ENCODE results near the gene HDAC7. TPM values are rescaled to one million over a fixed set of nuclear protein-coding genes. Genes with fewer than 3 reads are reported as not detected.

Gene HDAC7
- total and polyA plus RNA-seq, 4 donors = 49.3 to 119 (median 69.7) TPM

- Histone ChIP-seq H3K36me3 (ENCODE audit: control insufficient read depth in 4 of 4, insufficient read depth in 4 of 4, low read length in 4 of 4) (no peaks in the 10 kb centered on the region), H3K4me3 (peak overlapping the region; percentile 80), H3K27me3 (ENCODE audit: control insufficient read depth in 3 of 3, insufficient read depth in 3 of 3, low read length in 2 of 3) (peaks cover 0 to 6% (median 0%) of the 10 kb centered on the region in 3 donors), H3K9me3 (ENCODE audit: control insufficient read depth in 4 of 4, insufficient read depth in 3 of 4, low read length in 3 of 4) (no peaks in the 10 kb centered on the region), H3K9ac (ENCODE audit: insufficient read depth in 1 of 2, low read length in 2 of 2) (no peak overlapping the region), H3K27ac (ENCODE audit: low read depth in 1 of 2, low read length in 1 of 2) (peak overlapping the region in 1 of 2 donors; percentile 45), H3K4me1 (ENCODE audit: control insufficient read depth in 5 of 5, insufficient read depth in 5 of 5, low read length in 5 of 5) (peaks cover 0 to 40% (median 0%) of the 10 kb centered on the region in 5 donors)
- TF ChIP-seq CTCF (IDR thresholded peaks at IDR 0.05; ENCODE audit: control extremely low read depth, extremely low read depth) = no peak
- ATAC-seq (ENCODE audit: insufficient read depth, low FRiP score) (no peak), DNase-seq (no peak)
- WGBS, 2 donors = 52 to 54% methylated on average over 14 of the region's 14 CpGs
Observed at GRCh38 chr12:47773858-47774580, 45.7 kb downstream of the HDAC7 start.

GRCh38 chr12:47773062-47773857, 46.4 kb downstream of the HDAC7 start, which contains the start of gene SLC48A1:
Gene SLC48A1, plus strand, starts transcription at chr12:47773238. Its CDS starts 67 bp downstream, at chr12:47773305.
- WGBS, 2 donors = 0 to 1% methylated on average over 50 to 106 of the region's 106 CpGs
- H3K4me3 ChIP-seq = peak within 1 kb of the TSS; percentile 80
- peaks cover 0 to 39% (median 0%) of the 10 kb centered on the region in 5 donors for H3K4me1 ChIP-seq (ENCODE audit: control insufficient read depth in 5 of 5, insufficient read depth in 5 of 5, low read length in 5 of 5)
- peak within 1 kb of the TSS; percentile 81 to 86 for H3K27ac ChIP-seq (ENCODE audit: low read depth in 1 of 2, low read length in 1 of 2)
- H3K27me3 ChIP-seq (ENCODE audit: control insufficient read depth in 3 of 3, insufficient read depth in 3 of 3, low read length in 2 of 3) = peaks cover 0 to 6% (median 0%) of the 10 kb centered on the region in 3 donors
- ATAC-seq (ENCODE audit: insufficient read depth, low FRiP score) (peak; percentile 76), DNase-seq (peak; percentile 63 to 78 (median 75))
- no peaks in the 10 kb centered on the region for H3K9me3 ChIP-seq (ENCODE audit: control insufficient read depth in 4 of 4, insufficient read depth in 3 of 4, low read length in 3 of 4)
- peak within 1 kb of the TSS in 1 of 2 donors; percentile 51 for H3K9ac ChIP-seq (ENCODE audit: insufficient read depth in 1 of 2, low read length in 2 of 2)
- TF ChIP-seq CTCF (IDR thresholded peaks at IDR 0.05; ENCODE audit: control extremely low read depth, extremely low read depth) = no peak
- H3K36me3 ChIP-seq (ENCODE audit: control insufficient read depth in 4 of 4, insufficient read depth in 4 of 4, low read length in 4 of 4) = no peaks in the 10 kb centered on the region

- no peak for DNase-seq
- WGBS, 2 donors = 12 to 17% methylated on average over 17 of the region's 17 CpGs
- TF ChIP-seq CTCF (IDR thresholded peaks at IDR 0.05; ENCODE audit: control extremely low read depth, extremely low read depth) = no peak
- Histone ChIP-seq H3K4me3 (no peak overlapping the region), H3K27me3 (ENCODE audit: control insufficient read depth in 3 of 3, insufficient read depth in 3 of 3, low read length in 2 of 3) (peaks cover 0 to 6% (median 0%) of the 10 kb centered on the region in 3 donors), H3K36me3 (ENCODE audit: control insufficient read depth in 4 of 4, insufficient read depth in 4 of 4, low read length in 4 of 4) (no peaks in the 10 kb centered on the region), H3K27ac (ENCODE audit: low read depth in 1 of 2, low read length in 1 of 2) (peak overlapping the region; percentile 75 to 81), H3K4me1 (ENCODE audit: control insufficient read depth in 5 of 5, insufficient read depth in 5 of 5, low read length in 5 of 5) (peaks cover 0 to 34% (median 0%) of the 10 kb centered on the region in 5 donors), H3K9ac (ENCODE audit: insufficient read depth in 1 of 2, low read length in 2 of 2) (peak overlapping the region in 1 of 2 donors; percentile 51), H3K9me3 (ENCODE audit: control insufficient read depth in 4 of 4, insufficient read depth in 3 of 4, low read length in 3 of 4) (no peaks in the 10 kb centered on the region)
- no peak for ATAC-seq (ENCODE audit: insufficient read depth, low FRiP score)
Observed at GRCh38 chr12:47772738-47773061, 47.0 kb downstream of the HDAC7 start.
